Kasumi-1 (cell line): ENCODE results near the gene RNPEP.
"Not testable (repeated sequence)": the region's sequence is repeated elsewhere in the genome, so short reads cannot be mapped to it uniquely, and the experiment has no call there.

Experiments used
- DNase-seq, 2 experiments: peaks; one replicate each; lab custom pipeline; 2025; lab: John Stamatoyannopoulos, UW

RNPEP gene

DNA sequence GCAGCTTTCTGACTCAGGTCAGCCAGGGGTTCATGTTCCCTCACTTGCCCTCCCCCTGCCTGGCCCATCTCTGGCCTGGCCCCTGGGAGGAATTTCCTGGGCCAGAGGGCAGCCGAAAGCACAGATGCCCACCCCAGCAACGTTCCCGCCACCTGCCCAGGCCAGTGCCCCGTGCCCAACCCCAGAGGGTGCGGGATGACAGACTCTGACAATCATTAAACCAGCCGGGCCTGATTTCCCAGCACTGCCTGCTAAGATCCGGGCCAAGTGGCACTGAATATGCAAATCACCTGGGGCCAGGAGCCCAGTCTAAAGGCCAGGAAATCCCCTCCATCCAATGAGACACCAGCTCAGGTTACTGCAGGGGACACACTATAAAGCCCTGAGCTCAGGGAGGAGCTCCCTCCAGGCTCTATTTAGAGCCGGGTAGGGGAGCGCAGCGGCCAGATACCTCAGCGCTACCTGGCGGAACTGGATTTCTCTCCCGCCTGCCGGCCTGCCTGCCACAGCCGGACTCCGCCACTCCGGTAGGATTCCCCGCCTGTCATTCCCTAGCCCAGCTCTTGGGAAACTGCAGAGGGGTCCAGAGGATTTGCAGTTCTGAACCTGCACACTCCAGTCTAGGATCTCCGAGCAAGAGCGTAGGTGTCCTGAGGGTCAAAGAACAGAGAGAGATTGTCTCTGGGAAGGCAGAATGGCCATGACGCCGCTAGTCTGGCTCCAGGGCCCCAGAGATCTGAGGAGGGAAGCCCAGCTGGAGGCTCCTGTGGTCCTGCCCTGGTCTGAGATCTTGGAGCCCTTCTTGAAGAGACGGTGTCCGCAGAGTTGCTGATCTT, 27.9 kb downstream of the RNPEP start, which contains the start of gene ELF3:
Gene ELF3 (plus strand): TSS at position 408 of the 836 bp plus-strand sequence. CDS start 550 bp downstream, outside the sequence.
- DNase-seq, result no peak

DNA sequence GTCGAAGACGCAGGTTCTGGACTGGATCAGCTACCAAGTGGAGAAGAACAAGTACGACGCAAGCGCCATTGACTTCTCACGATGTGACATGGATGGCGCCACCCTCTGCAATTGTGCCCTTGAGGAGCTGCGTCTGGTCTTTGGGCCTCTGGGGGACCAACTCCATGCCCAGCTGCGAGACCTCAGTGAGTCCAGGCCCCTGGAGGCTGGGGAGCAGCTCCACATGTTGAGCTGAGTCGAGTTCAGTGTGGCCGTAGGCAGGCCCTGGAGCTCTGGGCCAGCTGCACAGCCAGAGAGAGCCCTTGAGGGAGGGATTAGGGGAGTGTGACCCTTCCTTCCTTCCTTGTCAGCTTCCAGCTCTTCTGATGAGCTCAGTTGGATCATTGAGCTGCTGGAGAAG, 29.5 kb downstream of the RNPEP start:
- no peak for DNase-seq

DNA sequence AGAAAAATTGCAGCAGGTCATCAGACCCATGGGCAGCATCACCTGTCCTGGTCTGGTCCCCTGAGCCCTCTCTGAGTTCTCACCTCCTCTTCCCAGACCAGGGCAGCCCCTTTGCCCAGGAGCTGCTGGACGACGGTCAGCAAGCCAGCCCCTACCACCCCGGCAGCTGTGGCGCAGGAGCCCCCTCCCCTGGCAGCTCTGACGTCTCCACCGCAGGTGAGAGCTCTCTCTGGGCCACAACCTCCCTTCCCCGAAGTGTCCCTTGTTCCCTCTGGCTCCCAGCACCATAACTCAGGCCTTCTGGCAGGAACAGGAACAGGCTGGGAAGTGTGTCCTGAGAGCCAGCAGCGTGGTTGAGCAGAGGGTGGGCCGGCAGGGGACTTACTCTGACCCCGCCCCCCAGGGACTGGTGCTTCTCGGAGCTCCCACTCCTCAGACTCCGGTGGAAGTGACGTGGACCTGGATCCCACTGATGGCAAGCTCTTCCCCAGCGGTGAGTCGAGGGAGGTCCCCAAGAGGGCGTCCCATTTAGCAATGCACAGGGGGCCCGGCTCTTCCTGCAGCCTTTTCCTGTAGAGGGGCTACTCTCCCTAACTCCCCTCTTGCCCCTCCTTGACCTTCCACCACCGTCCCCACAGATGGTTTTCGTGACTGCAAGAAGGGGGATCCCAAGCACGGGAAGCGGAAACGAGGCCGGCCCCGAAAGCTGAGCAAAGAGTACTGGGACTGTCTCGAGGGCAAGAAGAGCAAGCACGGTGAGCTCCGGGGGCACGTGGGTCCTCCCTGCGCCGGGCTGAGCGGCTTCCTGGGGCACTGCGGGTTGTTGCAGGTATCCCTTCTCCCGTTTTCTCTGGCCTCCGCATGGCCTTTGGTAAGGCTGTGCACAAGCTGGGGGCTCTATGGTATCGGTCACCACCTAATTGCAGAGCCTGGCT, 30.4 kb downstream of the RNPEP start:
- no peak for DNase-seq

DNA sequence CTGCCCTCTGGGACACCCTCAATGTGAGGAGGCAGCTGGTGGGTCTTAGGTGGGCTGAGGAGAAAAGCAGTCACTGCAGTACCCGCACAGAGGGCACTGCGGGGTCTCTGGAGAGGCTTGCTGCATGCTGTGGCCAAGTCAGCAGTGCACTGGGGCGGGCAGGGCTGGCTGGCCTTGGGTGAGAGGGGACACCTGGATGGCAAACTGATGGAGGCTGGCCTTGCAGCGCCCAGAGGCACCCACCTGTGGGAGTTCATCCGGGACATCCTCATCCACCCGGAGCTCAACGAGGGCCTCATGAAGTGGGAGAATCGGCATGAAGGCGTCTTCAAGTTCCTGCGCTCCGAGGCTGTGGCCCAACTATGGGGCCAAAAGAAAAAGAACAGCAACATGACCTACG, 31.2 kb downstream of the RNPEP start:
- no peak for DNase-seq

DNA sequence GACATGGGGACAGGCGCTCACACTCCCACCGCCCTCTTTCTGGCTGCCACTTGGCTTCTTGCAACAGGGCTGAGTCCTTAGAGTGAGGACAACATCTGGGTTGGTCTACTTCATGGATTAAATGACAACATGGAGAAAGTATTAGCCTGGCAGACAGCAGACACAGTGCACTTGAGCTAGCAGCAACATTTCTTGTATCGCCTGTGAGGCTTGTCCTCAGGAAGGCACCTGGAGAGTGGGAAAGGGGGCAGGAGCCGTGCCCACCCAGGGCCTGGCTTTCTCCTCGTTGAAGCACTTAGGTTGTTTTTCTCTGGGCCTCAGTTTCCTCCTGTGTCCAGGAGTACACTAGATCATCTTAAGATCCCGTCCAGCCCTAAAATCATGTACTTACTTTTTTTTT, 31.6 kb downstream of the RNPEP start:
- no peak for DNase-seq

DNA sequence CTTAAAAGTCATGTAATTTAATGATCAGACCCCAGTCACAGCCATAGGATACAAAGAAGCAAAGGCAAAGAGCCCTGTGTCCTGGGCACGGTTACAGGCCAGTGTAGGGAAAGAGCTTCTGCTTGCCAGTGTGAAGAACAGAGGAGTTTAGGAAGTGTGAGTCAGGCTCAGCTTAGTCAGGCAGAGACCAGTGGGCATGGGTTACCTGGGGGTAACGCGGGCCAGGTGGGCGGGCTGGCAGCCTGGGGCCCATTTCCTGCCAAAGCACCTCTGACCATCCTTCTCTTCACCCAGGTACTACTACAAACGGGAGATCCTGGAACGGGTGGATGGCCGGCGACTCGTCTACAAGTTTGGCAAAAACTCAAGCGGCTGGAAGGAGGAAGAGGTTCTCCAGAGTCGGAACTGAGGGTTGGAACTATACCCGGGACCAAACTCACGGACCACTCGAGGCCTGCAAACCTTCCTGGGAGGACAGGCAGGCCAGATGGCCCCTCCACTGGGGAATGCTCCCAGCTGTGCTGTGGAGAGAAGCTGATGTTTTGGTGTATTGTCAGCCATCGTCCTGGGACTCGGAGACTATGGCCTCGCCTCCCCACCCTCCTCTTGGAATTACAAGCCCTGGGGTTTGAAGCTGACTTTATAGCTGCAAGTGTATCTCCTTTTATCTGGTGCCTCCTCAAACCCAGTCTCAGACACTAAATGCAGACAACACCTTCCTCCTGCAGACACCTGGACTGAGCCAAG, 32.6 kb downstream of the RNPEP start:
- DNase-seq, result no peak

DNA sequence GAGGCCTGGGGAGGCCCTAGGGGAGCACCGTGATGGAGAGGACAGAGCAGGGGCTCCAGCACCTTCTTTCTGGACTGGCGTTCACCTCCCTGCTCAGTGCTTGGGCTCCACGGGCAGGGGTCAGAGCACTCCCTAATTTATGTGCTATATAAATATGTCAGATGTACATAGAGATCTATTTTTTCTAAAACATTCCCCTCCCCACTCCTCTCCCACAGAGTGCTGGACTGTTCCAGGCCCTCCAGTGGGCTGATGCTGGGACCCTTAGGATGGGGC, 33.2 kb downstream of the RNPEP start:
- no peak for DNase-seq

DNA sequence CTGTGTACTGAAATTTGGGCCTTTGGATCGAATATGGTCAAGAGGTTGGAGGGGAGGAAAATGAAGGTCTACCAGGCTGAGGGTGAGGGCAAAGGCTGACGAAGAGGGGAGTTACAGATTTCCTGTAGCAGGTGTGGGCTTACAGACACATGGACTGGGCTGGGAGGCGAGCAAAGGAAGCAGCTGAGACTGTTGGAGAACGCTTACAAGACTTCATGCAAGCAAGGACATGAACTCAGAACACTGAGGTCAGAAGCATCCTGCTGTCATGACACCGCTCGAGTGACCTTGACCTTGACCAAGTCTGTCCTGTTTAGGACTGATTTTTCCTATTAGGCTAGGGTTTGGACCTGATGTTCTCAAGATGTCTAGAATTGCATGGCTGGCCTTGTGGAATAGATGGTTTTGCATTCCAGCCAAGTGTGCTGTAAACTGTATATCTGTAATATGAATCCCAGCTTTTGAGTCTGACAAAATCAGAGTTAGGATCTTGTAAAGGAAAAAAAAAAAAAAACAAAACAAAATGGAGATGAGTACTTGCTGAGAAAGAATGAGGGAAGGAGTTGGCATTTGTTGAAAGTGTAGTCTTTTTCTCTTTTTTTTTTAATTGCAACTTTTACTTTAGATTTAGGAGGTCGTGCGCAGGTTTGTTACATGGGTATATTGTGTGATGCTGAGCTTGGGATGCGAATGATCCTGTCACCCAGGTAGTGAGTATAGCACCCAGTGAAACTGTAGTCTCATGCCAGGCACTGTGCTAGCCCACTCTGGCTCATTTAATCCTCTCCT, 33.8 kb downstream of the RNPEP start:
- DNase-seq, result no peak

DNA sequence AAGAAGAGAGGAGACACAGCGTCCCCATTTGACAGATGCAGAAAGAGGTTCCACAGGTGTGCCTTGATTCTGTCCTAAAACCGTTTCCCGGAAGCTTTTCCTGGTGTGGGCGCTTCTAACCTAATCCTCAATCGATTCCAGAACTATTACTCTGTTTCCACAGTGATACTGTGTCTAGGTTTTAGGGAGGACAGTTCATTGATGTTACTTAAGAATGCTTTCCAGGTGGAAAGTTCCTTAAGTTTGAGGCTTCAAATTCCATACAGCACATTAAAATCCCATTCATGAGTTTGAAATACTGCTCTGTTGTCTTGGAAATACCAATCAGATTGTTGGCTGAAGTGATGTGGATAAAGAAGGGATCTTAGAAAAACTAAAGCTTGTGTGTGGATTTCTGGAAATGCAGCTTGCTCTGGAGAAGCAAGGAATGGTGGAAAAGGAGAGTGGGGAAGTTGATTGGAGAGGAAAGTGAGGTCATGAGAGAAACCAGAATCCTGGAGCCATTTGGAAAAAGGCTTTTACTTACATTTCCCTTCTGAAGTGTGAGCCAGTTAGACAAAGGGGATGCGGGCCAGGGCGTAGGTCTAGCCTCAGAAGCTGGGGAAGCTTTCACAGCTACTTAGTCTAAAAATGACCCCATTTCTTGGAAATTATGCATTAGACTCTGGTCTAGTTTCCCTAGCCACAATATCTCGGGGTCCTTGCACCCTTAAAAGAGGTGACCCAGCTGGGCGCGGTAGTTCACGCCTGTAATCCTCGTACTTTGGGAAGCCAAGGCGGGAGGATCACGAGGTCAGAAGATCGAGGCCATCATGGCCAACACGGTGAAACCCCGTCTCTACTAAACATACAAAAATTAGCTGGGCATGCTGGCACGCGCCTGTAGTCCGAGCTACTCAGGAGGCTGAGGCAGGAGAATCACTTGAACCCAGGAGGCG, 34.6 kb downstream of the RNPEP start:
- no peak for DNase-seq

DNA sequence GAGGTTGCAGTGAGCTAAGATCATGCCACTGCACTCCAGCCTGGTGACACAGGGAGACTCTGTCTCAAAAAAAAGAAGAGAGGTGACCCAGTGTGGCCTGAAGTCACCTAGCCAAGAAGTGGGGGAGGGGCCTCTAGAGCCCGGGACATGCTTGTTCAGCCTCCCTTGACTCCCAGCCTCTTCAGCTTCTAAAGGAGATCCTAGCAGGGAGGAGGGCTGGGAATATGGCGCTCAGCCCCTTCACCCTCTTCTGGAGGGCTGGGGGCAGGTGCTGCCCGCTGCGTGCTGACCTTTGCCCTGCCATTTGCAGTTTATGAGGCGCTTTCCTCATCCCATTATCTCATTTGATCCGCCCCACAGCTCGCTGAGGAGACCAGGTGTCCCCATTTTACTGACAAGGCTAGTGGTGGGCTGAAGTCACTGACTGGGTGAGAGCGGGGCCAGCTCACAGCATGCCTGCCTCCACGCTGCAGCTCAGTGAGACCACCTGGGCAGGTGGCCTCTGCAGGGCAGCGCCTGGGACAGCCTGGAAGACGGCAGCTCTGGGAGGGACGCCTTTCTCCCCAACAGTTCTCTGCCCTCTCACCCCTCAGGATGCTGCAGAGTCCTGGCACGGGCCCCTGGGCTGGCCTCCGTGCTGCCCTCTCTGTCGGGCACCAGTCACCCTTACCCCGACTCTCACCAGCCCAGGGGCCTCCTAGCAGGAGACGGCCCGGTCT, 35.5 kb downstream of the RNPEP start:
- DNase-seq, result no peak

DNA sequence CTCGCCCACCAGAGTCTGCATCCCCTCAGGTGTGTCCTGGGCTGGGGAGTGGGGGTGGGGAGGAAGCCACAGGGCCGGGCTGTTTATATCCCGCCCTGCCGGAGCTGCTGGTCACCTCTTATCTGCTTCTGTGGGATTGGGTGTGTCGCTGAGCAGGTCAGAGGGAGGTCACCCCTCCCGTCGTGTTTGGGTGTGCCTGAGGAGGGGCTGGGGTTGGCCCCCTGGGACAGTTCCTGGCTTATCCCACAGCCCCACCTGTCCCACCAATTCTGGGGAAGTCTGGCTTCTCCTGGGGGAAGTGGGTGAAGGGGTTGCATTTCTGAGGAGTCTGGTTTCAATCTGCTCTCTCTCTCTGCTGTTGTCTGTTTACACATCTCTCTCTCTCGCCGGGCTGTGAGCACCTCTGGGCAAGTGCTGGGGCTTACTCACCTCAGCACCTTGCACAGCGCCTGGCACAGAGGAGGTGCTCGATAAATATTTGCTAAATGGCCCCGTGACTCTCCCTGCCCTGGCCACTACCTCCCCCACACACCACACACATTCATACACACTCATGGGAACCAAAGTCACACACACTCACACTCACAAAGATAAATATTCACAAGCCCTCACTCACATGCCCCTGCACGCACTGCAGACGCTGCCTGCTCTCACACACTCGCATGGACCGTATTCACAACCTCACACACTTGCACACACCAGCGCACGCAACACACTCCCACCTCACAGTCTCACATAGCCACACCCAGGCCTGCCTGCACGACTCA, 36.2 kb downstream of the RNPEP start:
- no peak for DNase-seq

DNA sequence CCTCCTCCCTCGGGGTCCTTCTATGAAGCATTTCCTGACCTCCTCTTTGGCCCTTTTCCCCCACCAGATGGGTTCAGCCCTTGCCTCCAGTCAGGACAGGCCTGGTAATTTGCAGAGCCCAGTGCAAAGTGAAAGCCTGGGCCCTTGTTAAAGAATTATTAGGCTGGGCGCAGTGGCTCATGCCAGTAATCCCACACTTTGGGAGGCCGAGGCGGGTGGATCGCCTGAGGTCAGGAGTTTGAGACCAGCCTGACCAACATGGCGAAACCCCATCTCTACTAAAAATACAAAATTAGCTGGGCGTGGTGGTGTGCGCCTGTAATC, 36.7 kb downstream of the RNPEP start:
- DNase-seq, result not testable (repeated sequence)

DNA sequence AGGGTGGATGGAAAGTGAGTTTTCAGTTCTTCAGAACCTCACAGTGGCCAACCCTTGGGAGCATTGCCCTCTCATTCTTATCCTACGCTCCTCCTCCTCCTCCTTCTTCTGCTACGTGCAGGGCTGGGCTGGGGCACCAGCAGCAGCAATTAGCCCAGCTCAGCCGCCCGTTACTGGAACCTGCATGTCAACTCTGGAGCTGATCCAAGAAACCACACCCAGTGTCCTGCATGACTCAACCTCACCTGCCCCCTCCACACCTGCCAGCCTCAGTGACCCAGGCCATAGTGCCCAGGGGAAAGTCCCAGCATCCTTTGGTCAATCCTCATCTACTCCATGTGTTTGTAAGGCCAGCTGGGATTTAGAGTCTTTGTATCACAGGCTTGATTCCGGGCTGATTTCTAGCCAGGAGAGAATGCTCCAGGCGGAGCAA, 40.6 kb downstream of the RNPEP start:
- no peak for DNase-seq

DNA sequence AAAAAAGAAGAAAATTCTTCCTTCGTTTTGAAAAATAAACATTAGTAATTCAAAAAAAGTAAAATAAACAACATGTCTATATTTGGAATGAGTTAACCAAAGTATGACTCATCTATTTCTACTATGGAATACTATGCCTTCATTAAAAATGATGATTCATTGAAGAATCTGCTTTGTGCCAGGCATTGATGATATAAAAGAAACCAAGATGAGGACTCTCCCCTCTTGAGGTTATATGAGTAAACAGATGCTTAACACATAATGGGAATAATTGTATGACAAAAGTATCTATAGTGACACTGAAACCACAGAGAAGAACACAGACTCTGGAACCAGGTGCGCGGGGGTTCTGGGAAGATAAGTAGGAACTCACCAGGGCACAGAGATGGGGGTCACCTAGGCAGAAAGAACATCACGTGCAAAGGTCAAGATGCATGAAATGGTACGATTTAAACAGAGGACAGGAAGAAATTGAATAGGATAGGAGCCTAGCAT, 46.8 kb downstream of the RNPEP start:
- no peak for DNase-seq

DNA sequence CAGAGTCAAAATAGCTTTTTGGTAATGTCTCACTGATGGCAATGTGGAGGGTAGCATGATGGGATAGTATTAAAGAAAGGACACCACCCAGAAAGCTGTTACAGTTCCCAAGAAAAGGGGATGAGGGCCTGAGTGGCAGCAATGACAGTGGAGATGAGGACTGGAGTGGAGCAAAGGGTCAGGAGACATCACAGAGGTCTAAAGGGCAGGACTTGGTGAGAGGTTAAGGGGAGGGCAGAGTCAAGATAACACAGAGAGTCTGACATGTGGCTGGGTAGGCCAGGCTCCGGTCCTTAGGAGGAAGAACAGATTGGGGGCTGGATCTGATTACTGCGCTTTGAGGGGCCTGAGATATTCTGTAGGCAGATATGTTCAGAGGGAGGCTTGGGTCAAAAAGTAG, 47.3 kb downstream of the RNPEP start:
- DNase-seq, result no peak

DNA sequence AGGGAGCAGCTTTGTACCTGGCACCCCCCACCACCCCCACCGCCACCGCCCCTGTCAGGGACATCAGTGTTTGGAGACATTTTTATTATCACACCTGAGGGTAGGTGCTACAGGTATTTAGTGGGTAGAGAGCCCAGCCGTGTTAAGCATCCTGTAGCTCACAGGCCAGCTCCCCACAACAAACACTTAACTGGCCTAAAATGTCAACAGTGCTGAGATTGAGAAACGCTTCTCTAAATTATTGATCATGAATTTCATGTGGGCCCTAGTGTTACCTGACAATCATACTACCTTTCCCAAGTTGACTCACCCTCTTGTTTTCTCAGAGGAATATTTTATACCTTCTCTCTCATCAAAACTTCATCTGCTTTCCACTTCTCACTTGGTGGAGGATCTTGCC, 49.3 kb downstream of the RNPEP start:
- DNase-seq, result no peak

DNA sequence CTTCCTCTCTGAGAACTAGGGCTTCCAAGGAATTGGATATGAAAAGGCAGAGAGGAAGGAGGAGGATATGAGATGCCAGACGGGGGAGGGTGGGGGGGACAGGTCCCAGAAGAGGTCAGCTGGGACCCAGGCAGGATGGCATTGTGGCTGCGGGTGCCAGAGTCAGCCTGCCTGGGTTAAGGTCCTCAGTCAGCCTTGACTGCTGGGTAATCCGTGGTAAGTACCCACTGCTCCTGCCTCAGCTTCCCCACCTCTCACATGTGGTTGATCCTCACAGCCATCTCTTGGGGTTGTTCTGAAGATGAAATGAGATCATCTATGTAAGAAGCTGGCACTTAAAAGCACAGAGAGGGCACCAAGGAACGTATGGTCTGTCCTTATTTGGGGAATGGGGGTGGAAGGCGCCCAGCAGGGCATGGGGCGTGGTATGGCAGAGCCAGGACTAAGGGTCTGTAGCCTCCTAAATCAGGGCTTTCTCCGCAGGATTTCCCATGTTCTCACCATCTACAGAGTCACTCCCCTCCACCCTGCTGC, 51.8 kb downstream of the RNPEP start:
- no peak for DNase-seq

DNA sequence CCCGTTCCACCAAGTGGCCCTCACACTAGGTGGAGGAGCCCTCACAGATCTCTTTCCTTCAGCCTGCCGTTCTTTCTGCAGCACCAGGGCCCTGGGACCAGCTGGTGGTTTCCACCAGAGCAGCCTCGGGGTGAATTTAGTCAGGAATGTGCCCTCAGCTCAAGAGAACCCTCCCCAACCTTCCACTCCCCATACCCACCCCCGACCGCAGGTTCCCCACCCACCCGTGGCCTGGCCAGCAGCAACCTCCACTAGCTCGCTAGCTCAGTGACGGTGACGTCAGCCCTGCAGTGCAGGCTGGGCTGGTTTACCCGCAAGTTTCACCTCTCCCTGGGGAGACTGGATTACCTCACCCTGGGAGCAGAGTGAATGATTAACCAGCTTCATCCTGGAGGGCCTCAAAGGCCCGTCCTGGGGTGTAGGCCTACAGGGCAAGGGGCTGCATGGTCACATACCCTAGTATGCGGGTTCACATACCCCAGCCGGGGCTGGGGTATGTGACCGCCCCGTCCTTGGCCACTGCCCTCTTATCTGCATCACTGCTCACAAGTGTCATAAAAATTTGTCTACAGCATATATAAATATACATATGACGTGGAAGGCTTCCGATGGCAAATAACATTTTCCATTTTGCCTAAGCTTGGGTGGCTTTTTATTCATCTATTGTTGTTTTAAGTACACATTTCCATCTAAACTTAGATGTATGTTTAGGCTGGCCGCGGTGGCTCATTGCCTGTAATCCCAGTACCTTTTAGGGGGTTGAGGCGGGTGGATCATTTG, 52.4 kb downstream of the RNPEP start:
- DNase-seq, result no peak
